Measurements from ENCODE around the gene RYR1.

GRCh38 chr19:38580080-38580479, 146.6 kb downstream of the RYR1 start:
- TF ChIP-seq CTCF (IDR thresholded peaks at IDR 0.05; ENCODE audit: low read length) (no peak), EZH2phosphoT487 (IDR thresholded peaks at IDR 0.05; ENCODE audit: low read length) (no peak)

All from MM.1S (cell line).